ENCODE results near the gene FHOD1. TPM values are rescaled to one million over a fixed set of nuclear protein-coding genes. Genes with fewer than 3 reads are reported as not detected.

FHOD1 gene
- total RNA-seq, 4 donors from 2014 or later: 13.3 to 64.4 (median 38.8) TPM

- TF ChIP-seq POLR2A (IDR thresholded peaks at IDR 0.05) (no peak), CTCF (IDR thresholded peaks at IDR 0.05) (no peak)
- no peak overlapping the region for H3K27ac ChIP-seq
These were observed 44.3 kb downstream of the FHOD1 start for GRCh38 chr16:67202956-67203493.

GRCh38 chr16:67202426-67202825 lies 44.9 kb downstream of the FHOD1 start:
- no peaks in the 10 kb centered on the region for H3K27me3 ChIP-seq
- TF ChIP-seq CTCF (IDR thresholded peaks at IDR 0.05): no peak
- no peak for TF ChIP-seq POLR2A (IDR thresholded peaks at IDR 0.05)
- no peak overlapping the region for H3K4me3 ChIP-seq
- DNase-seq: no peak
- H3K4me1 ChIP-seq: peaks cover 0 to 24% (median 0%) of the 10 kb centered on the region in 4 donors
- peaks cover 0 to 50% (median 0%) of the 10 kb centered on the region in 3 donors for H3K36me3 ChIP-seq
- no peaks in the 10 kb centered on the region for H3K9me3 ChIP-seq
- H3K27ac ChIP-seq: no peak overlapping the region

More at GRCh38 chr16:67202956-67203493, 44.3 kb downstream of the FHOD1 start:
- peaks cover 0 to 18% (median 0%) of the 10 kb centered on the region in 4 donors for H3K4me1 ChIP-seq
- H3K27me3 ChIP-seq: no peaks in the 10 kb centered on the region
- no peak for DNase-seq
- H3K9me3 ChIP-seq: no peaks in the 10 kb centered on the region
- H3K36me3 ChIP-seq: peaks cover 0 to 44% (median 0%) of the 10 kb centered on the region in 3 donors
- no peak overlapping the region for H3K4me3 ChIP-seq

GRCh38 chr16:67201411-67202345 lies 45.6 kb downstream of the FHOD1 start:
- no peak overlapping the region for H3K27ac ChIP-seq
- no peak for DNase-seq
- TF ChIP-seq POLR2A (IDR thresholded peaks at IDR 0.05): no peak
- TF ChIP-seq CTCF (IDR thresholded peaks at IDR 0.05): no peak
- H3K4me1 ChIP-seq: peaks cover 0 to 26% (median 0%) of the 10 kb centered on the region in 4 donors
- no peak overlapping the region for H3K4me3 ChIP-seq
- H3K27me3 ChIP-seq: no peaks in the 10 kb centered on the region
- no peaks in the 10 kb centered on the region for H3K9me3 ChIP-seq
- peaks cover 0 to 57% (median 0%) of the 10 kb centered on the region in 3 donors for H3K36me3 ChIP-seq

- Histone ChIP-seq H3K4me1 (peaks cover 0 to 26% (median 0%) of the 10 kb centered on the region in 4 donors), H3K27me3 (no peaks in the 10 kb centered on the region), H3K36me3 (peaks cover 0 to 69% (median 0%) of the 10 kb centered on the region in 3 donors), H3K9me3 (no peaks in the 10 kb centered on the region), H3K27ac (peak overlapping the region in 1 of 4 donors; percentile 98), H3K4me3 (peak overlapping the region in 1 of 4 donors; percentile 68)
- TF ChIP-seq CTCF (IDR thresholded peaks at IDR 0.05): no peak
- no peak for TF ChIP-seq POLR2A (IDR thresholded peaks at IDR 0.05)
- no peak for DNase-seq
These were observed 46.8 kb downstream of the FHOD1 start for GRCh38 chr16:67200491-67200890.

- peak in 2 of 3 donors; percentile 62 to 71 for DNase-seq
- peaks cover 0 to 26% (median 0%) of the 10 kb centered on the region in 4 donors for H3K4me1 ChIP-seq
- TF ChIP-seq CTCF (IDR thresholded peaks at IDR 0.05) (no peak), POLR2A (IDR thresholded peaks at IDR 0.05) (peak in 1 of 2 donors; percentile 7)
- H3K36me3 ChIP-seq: peaks cover 0 to 76% (median 0%) of the 10 kb centered on the region in 3 donors
- H3K27ac ChIP-seq: peak overlapping the region in 3 of 4 donors; percentile 80 to 98 (median 92)
- no peaks in the 10 kb centered on the region for H3K9me3 ChIP-seq
- H3K27me3 ChIP-seq: no peaks in the 10 kb centered on the region
- peak overlapping the region in 3 of 4 donors; percentile 25 to 68 (median 66) for H3K4me3 ChIP-seq
These were observed 47.5 kb downstream of the FHOD1 start for GRCh38 chr16:67199808-67200198.

Measured in Peyer's patch (tissue), 4 donors.